NT2/D1 (cell line): Measurements from ENCODE around the gene DYNAP.

Source experiments
- SUZ12 ChIP-seq: IDR thresholded peaks from 2 replicates; pipeline ENCODE4 v1.6.1; 2011; ENCODE audit not compliant: insufficient read length, insufficient read depth; ENCODE audit errors: extremely low read depth
- YY1 ChIP-seq: IDR thresholded peaks from 2 replicates; pipeline ENCODE4 v1.6.1; 2011; ENCODE audit not compliant: insufficient read length, insufficient read depth

- TF ChIP-seq YY1 (no peak), SUZ12 (no peak)
Observed at GRCh38 chr18:54584065-54584464, 7.0 kb upstream of the DYNAP start.
